ENCODE measurements around the gene NAALADL2.

- no peak for TF ChIP-seq CTCF (IDR thresholded peaks at IDR 0.05)
- no peak for TF ChIP-seq POLR2A (IDR thresholded peaks at IDR 0.05)
Observed at GRCh38 chr3:175267561-175267960, 408.4 kb downstream of the NAALADL2 start.

Measured in uterus (tissue), 2 donors.